GM21717 (cell line): ENCODE results near the gene NOL12.

Experiments used
- ATAC-seq: cut with Tn5 transposase; IDR thresholded peaks from one replicate; pipeline ENCODE4 v1.9.1; 2021; ENCODE audit warnings: mild to moderate bottlenecking, moderate library complexity; ENCODE audit not compliant: unreplicated experiment

NOL12 gene

DNA sequence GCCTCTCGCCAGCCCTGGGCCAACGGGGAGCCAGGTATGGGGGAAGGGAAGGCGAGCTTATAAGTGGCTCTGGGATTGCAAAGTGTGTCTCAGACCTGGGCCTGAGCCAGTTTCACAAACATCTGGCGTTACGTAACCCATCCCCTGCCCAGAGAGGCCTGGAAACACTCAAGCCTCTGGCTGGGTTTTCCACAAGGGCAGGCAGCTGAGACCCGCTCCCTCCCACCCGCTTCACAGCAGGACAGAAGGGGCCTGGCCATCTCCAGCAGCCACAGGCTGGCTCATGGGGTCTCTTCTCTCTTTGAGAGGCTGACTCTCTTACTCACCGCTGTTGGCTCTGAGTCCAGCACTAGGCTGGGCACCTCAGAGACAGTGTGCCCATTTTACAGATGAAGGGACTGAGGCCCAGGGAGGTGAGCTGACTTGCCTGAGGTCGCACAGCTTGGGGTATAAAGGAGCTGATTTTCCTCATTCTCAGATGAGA is 55.2 kb downstream of the NOL12 start:
- ATAC-seq = no peak

DNA sequence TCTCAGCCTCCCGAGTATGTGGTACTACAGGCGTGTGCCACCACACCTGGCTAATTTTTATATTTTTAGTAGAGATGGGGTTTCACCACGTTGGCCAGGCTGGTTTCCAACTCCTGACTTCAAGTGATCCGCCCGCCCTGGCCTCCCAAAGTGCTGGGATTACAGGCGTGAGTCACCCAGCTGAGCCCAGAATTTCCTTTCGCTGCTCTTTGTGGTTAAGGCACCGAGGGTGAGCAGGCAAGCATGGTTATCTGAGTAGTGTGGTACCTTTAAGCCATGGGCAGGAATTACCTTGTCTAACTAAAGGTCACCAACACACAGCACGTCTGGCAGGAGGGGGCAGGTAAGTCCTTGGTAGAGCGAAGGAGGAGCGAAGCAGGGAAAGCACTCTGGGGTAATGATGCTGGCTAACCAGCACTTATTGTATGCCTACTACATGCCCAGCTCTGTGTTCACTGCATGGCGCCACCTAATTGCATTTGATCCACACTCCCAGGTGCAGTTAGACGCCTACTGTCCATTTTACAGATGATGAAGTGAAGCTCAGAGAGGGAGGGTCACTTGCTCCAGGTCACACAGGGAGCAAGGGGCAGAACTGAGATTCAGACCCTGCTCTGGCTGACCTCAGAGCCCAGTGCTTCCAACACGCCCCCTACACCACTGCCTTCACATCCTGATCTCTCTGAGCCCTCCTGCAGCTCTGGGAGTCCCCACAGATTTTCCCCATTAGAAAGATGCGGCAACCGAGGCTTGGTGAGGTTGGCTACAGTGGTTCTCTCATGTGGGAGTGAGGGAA is 56.4 kb downstream of the NOL12 start:
- ATAC-seq = no peak
